K562 (cell line): ENCODE measurements around the gene DNAI7.

Source experiments
- ELF4 ChIP-seq: fragments of 450-650 bp; formaldehyde crosslinking; IDR thresholded peaks from 2 replicates; pipeline ENCODE4 v1.4.0; 2022; ENCODE audit warnings: missing genetic modification characterization
- HEY1 ChIP-seq: fragments of 250-450 bp; sonication (Bioruptor Pico); IDR thresholded peaks from 2 replicates; pipeline ENCODE4 v1.5.0; 2020; ENCODE audit warnings: mild to moderate bottlenecking, moderate library complexity, borderline replicate concordance
- MCM3 ChIP-seq: fragments of 450-650 bp; IDR thresholded peaks from 2 replicates; pipeline ENCODE4 v1.6.1; 2016
- MTF1 ChIP-seq: fragments of 250-450 bp; sonication (Bioruptor Pico); IDR thresholded peaks from 2 replicates; pipeline ENCODE4 v1.9.0; 2021; ENCODE audit warnings: moderate library complexity, mild to moderate bottlenecking, inconsistent platforms, borderline replicate concordance
- NCOA2 ChIP-seq, 2 experiments: fragments of 450-650 bp; IDR thresholded peaks; 2 replicates each; pipeline ENCODE4 v1.6.1; 2018; ENCODE audit warnings: mild to moderate bottlenecking in 2 of 2, moderate library complexity in 1 of 2; ENCODE audit not compliant: partially characterized antibody in 2 of 2
- NFIC ChIP-seq: fragments of 450-650 bp; IDR thresholded peaks from 2 replicates; pipeline ENCODE4 v1.6.1; 2017; ENCODE audit warnings: mild to moderate bottlenecking, inconsistent platforms
- SMAD4 ChIP-seq: fragments of 250-450 bp; sonication (Bioruptor Pico); conservative IDR thresholded peaks from 2 replicates; pipeline ENCODE4 v1.8.0; 2021; ENCODE audit warnings: inconsistent platforms, mild to moderate bottlenecking, moderate library complexity
- SREBF1 ChIP-seq: fragments of 150-350 bp; IDR thresholded peaks from 2 replicates; pipeline ENCODE4 v1.6.1; 2014; ENCODE audit warnings: antibody characterized with exemption, low read depth, low read length, borderline replicate concordance
- SRSF9 ChIP-seq: fragments of 200-400 bp; formaldehyde crosslinking; IDR thresholded peaks from 2 replicates; pipeline ENCODE4 v1.6.1; 2017; ENCODE audit warnings: low read depth, low read length, borderline replicate concordance
- TEAD2 ChIP-seq: fragments of 450-650 bp; IDR thresholded peaks from 2 replicates; pipeline ENCODE4 v1.6.1; 2016; ENCODE audit warnings: missing genetic modification characterization, control low read depth, missing compliant biosample characterization
- TEAD4 ChIP-seq, 2 experiments: sonication (generic) in 1 of 2; formaldehyde crosslinking in 1 of 2; IDR thresholded peaks; 2 replicates each; pipeline versions ENCODE4 v1.6.1 to v1.8.0; 2012 to 2022; ENCODE audit warnings: borderline replicate concordance in 1 of 2, inconsistent platforms in 1 of 2, low read length in 1 of 2, mild to moderate bottlenecking in 1 of 2, missing genetic modification reagents in 1 of 2
- YY1 ChIP-seq, 3 experiments: IDR thresholded peaks; 2 replicates each; pipeline ENCODE4 v1.6.1; 2011; ENCODE audit warnings: low read length in 2 of 3, mild to moderate bottlenecking in 2 of 3, moderate library complexity in 2 of 3, borderline replicate concordance in 1 of 3, control low read depth in 1 of 3, low read depth in 1 of 3; ENCODE audit not compliant: insufficient read depth in 3 of 3, insufficient replicate concordance in 2 of 3, control insufficient read depth in 1 of 3, insufficient read length in 1 of 3; ENCODE audit errors: extremely low read depth in 1 of 3
- TF ChIP-seq, protein P1 (sequence below): fragments of 450-650 bp; formaldehyde crosslinking; IDR thresholded peaks from 2 replicates; pipeline ENCODE4 v1.4.0; 2020; ENCODE audit warnings: mild to moderate bottlenecking
- TF ChIP-seq, protein P2 (sequence below), 3 experiments: IDR thresholded peaks in 2 of 3; conservative IDR thresholded peaks in 1 of 3; 2 replicates each; pipeline ENCODE4 v1.5.1; 2011 to 2012; ENCODE audit warnings: low read length in 3 of 3, mild to moderate bottlenecking in 3 of 3, control low read depth in 2 of 3, improper control_type of control experiment in 1 of 3, inconsistent platforms in 1 of 3, low read depth in 1 of 3, mixed read lengths in 1 of 3, moderate library complexity in 1 of 3; ENCODE audit not compliant: insufficient read depth in 2 of 3

DNA sequence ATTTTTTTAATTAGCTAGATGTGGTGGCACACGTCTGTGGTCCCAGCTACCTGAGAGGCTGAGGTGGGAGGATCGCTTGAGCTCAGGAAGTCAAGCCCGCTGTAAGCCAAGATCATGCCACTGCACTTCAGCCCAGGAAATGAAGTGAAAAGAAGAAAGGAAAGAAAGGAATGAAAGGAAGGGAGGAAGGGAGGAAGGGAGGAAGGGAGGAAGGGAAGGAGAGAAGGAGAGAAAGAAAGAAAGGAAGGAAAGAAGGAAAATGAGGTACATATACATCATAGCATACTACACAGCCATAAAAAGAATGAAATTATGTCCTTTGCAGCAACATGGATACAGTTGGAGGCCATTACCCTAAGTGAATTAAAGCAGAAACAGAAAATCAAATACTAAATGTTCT, 12.2 kb downstream of the DNAI7 start:
- TF ChIP-seq MCM3 (no peak), SRSF9 (no peak), TEAD2 (tag) (no peak), NFIC (no peak), YY1 (IDR thresholded peaks at IDR 0.05; ENCODE audit: borderline replicate concordance in 1 of 3, control insufficient read depth in 1 of 3, extremely low read depth in 1 of 3, insufficient read depth in 3 of 3, insufficient read length in 1 of 3, insufficient replicate concordance in 2 of 3, low read depth in 1 of 3, low read length in 2 of 3) (no peak), HEY1 (no peak), SMAD4 (CRISPR knock-in tag) (no peak), NCOA2 (IDR thresholded peaks at IDR 0.05; ENCODE audit: partially characterized antibody in 2 of 2) (no peak), SREBF1 (no peak), TEAD4 (IDR thresholded peaks at IDR 0.05; ENCODE audit: low read length) (no peak), TEAD4 (CRISPR knock-in tag; IDR thresholded peaks at IDR 0.05; ENCODE audit: borderline replicate concordance) (no peak), MTF1 (CRISPR knock-in tag) (no peak), ELF4 (no peak)
- TF ChIP-seq, protein P1, sequence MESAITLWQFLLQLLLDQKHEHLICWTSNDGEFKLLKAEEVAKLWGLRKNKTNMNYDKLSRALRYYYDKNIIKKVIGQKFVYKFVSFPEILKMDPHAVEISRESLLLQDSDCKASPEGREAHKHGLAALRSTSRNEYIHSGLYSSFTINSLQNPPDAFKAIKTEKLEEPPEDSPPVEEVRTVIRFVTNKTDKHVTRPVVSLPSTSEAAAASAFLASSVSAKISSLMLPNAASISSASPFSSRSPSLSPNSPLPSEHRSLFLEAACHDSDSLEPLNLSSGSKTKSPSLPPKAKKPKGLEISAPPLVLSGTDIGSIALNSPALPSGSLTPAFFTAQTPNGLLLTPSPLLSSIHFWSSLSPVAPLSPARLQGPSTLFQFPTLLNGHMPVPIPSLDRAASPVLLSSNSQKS = no peak
- TF ChIP-seq, protein P2, sequence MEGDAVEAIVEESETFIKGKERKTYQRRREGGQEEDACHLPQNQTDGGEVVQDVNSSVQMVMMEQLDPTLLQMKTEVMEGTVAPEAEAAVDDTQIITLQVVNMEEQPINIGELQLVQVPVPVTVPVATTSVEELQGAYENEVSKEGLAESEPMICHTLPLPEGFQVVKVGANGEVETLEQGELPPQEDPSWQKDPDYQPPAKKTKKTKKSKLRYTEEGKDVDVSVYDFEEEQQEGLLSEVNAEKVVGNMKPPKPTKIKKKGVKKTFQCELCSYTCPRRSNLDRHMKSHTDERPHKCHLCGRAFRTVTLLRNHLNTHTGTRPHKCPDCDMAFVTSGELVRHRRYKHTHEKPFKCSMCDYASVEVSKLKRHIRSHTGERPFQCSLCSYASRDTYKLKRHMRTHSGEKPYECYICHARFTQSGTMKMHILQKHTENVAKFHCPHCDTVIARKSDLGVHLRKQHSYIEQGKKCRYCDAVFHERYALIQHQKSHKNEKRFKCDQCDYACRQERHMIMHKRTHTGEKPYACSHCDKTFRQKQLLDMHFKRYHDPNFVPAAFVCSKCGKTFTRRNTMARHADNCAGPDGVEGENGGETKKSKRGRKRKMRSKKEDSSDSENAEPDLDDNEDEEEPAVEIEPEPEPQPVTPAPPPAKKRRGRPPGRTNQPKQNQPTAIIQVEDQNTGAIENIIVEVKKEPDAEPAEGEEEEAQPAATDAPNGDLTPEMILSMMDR (IDR thresholded peaks at IDR 0.05 in 2 of 3, conservative IDR thresholded peaks at IDR 0.05 in 1 of 3; ENCODE audit: insufficient read depth in 2 of 3, low read depth in 1 of 3, low read length in 3 of 3) = no peak
